ENCODE measurements around the gene KLK2. TPM values are rescaled to one million over a fixed set of nuclear protein-coding genes. Genes with fewer than 3 reads are reported as not detected.

KLK2 gene
- total RNA-seq, 4 donors from 2014 or later, result not detected

DNA sequence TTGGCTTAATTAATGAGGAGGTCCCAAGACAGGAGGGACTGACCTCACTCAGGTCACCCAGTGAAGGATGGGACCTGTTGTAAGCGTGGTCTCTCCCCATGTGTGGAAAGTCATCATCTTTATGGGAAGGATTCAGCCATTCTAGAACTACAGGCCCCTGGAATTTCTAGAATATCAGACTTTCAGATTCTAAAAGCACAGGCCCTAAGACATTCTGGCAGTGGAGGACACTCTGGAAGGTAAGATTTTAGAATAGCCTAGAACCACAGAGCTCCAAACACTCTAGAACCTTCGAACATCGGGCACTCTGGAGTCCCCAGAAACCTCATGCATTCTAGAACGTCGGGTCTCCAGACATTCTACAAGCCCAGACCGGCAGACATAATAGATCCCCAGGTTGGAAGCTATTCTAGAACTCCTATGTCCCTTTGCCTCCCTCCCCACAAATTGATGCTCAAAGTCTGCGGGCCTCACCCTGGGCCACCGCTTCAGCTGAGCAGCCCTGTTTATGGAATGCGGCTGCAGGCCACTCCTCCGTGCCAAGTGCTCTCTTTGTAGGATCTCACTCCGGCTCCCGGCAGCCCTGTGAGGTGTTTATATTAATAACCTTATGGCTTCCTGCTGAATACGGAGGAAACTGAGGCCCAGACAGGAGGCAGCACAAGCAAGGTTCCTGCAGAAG, 38.0 kb upstream of the KLK2 start:
- Histone ChIP-seq H3K4me3 (peak overlapping the region in 3 of 4 donors; percentile 17 to 52 (median 52)), H3K9me3 (peaks cover 0 to 1% (median 0%) of the 10 kb centered on the region in 4 donors), H3K4me1 (peaks cover 0 to 14% (median 3%) of the 10 kb centered on the region in 4 donors), H3K27me3 (peaks cover 2 to 48% of the 10 kb centered on the region in 2 donors), H3K27ac (no peak overlapping the region), H3K36me3 (no peaks in the 10 kb centered on the region)
- WGBS, 2 donors, result 33 to 36% methylated on average over 13 of the region's 13 CpGs
- TF ChIP-seq, protein P1, sequence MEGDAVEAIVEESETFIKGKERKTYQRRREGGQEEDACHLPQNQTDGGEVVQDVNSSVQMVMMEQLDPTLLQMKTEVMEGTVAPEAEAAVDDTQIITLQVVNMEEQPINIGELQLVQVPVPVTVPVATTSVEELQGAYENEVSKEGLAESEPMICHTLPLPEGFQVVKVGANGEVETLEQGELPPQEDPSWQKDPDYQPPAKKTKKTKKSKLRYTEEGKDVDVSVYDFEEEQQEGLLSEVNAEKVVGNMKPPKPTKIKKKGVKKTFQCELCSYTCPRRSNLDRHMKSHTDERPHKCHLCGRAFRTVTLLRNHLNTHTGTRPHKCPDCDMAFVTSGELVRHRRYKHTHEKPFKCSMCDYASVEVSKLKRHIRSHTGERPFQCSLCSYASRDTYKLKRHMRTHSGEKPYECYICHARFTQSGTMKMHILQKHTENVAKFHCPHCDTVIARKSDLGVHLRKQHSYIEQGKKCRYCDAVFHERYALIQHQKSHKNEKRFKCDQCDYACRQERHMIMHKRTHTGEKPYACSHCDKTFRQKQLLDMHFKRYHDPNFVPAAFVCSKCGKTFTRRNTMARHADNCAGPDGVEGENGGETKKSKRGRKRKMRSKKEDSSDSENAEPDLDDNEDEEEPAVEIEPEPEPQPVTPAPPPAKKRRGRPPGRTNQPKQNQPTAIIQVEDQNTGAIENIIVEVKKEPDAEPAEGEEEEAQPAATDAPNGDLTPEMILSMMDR (IDR thresholded peaks at IDR 0.05), result no peak
- no peak for TF ChIP-seq POLR2A (IDR thresholded peaks at IDR 0.05)
- no peak for TF ChIP-seq EP300 (IDR thresholded peaks at IDR 0.05)
- DNase-seq (ENCODE audit: low spot score in 2 of 2), result no peak

DNA sequence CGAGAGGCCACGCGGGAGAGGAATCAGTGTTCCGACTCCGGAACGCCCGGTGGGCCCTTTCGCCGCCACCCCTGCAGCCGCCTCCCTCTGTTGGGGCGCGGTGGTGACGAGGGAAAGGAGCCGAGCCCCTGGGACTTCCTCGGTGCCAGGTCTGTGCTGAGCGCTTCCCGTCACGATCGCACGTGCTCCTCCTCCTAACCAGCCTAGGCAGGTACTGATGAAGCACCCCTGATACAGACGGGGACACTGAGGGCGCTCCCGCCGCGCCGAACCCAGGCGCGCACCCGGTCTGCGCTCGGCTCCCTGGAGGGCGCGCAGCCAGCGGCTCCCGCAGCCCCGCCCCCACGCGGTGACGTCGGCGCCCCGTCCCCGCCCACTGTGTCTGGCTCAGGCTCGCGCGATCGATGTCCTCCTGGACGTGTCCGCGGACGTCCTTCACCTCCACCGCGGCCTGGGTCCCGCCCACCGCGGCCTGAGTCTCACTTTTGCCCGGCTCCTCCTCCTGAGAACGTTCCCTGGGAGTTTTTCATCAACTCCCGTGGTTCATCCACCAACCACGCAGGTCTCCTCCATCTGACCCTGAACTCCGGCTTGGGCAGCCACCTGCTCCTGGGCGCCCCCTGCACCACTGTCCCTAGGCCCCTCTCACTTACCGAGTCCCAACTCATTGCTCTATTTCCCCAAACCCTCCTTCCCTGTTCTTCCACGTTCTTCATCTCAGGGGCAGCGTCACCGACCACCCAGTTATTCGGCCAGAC, 37.3 kb upstream of the KLK2 start:
- Histone ChIP-seq H3K27ac (no peak overlapping the region), H3K4me3 (peak overlapping the region in 3 of 4 donors; percentile 17 to 52 (median 52)), H3K27me3 (peaks cover 2 to 48% of the 10 kb centered on the region in 2 donors), H3K36me3 (no peaks in the 10 kb centered on the region), H3K4me1 (peaks cover 0 to 14% (median 3%) of the 10 kb centered on the region in 4 donors), H3K9me3 (peaks cover 0 to 8% (median 0%) of the 10 kb centered on the region in 4 donors)
- WGBS, 2 donors, result 3 to 4% methylated on average over 45 to 49 of the region's 67 CpGs
- TF ChIP-seq, protein P1 (IDR thresholded peaks at IDR 0.05), result no peak
- TF ChIP-seq EP300 (IDR thresholded peaks at IDR 0.05) (no peak), POLR2A (IDR thresholded peaks at IDR 0.05) (no peak)
- peak; percentile 26 to 54 for DNase-seq (ENCODE audit: low spot score in 2 of 2)

DNA sequence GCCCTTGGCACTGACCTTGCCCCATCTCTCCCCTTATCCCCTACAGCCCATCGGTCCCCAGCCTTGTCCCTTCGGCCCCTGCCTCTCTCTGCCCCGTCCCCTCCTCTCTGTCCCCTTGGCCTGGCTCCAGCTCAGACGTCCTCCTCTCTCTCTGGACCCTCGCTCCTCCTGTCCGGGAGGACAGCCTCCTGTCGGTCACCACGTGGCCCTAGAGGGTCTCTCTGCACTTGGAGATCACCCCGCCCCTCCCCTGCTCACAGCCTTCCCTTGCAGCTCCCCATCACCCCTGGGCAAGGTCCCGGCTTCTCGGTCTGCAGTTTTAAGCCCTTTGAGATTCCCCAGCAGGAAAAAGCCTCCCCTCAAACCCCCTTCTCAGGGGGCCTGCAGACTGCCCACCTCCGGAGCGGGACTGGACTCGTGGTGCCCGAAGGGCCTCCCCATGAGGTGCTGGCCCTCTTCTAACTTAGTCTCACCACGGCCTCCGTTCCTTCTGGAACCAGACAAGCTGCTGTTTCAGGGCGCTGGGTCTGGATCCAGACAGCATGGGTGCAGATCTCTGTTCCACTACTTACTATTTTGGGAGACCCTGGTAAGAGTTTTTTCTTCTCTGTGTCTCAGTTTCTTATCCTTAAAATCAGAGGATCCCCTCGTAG, 36.6 kb upstream of the KLK2 start:
- H3K27ac ChIP-seq, result no peak overlapping the region
- H3K4me1 ChIP-seq, result peaks cover 0 to 14% (median 3%) of the 10 kb centered on the region in 4 donors
- H3K36me3 ChIP-seq, result no peaks in the 10 kb centered on the region
- H3K9me3 ChIP-seq, result peaks cover 0 to 16% (median 0%) of the 10 kb centered on the region in 4 donors
- 31 to 42% methylated on average over 19 of the region's 19 CpGs for WGBS, 2 donors
- TF ChIP-seq POLR2A (IDR thresholded peaks at IDR 0.05) (no peak), EP300 (IDR thresholded peaks at IDR 0.05) (no peak)
- TF ChIP-seq, protein P1 (IDR thresholded peaks at IDR 0.05), result no peak
- H3K4me3 ChIP-seq, result no peak overlapping the region
- peaks cover 2 to 48% of the 10 kb centered on the region in 2 donors for H3K27me3 ChIP-seq
- DNase-seq (ENCODE audit: low spot score in 2 of 2), result no peak

DNA sequence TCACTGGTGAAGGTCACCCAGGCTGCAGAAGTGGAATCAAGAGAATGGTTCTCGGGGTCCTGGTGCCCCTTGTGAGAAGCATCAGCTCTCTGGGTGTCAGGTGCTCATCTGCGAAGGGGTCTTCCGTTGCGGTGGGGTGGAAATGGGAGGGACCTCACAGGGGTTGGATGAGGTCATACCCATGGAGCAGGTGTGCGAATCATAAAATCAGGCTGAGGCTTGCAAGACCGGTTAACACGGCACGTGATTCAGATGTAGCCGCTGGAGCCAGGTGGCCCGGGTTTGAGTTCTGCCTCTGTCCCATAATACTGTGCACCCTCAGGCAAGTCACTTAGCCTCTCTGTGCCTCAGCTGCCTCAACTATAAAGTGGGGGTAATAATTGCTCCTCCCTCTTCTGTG, 35.9 kb upstream of the KLK2 start:
- TF ChIP-seq, protein P1 (IDR thresholded peaks at IDR 0.05), result no peak
- TF ChIP-seq EP300 (IDR thresholded peaks at IDR 0.05), result no peak
- TF ChIP-seq POLR2A (IDR thresholded peaks at IDR 0.05), result no peak
- DNase-seq (ENCODE audit: low spot score in 2 of 2), result no peak
- H3K27me3 ChIP-seq, result peaks cover 2 to 48% of the 10 kb centered on the region in 2 donors
- H3K4me3 ChIP-seq, result no peak overlapping the region
- WGBS, 2 donors, result 78% methylated on average over 10 of the region's 10 CpGs
- no peak overlapping the region for H3K27ac ChIP-seq
- H3K4me1 ChIP-seq, result peaks cover 0 to 14% (median 3%) of the 10 kb centered on the region in 4 donors
- H3K9me3 ChIP-seq, result peaks cover 0 to 21% (median 0%) of the 10 kb centered on the region in 4 donors
- H3K36me3 ChIP-seq, result no peaks in the 10 kb centered on the region

Measured in tibial nerve (tissue), 4 donors.